K562 (cell line): ENCODE results near the gene FSCN2. TPM values are rescaled to one million over a fixed set of nuclear protein-coding genes. Genes with fewer than 3 reads are reported as not detected.

Experiments
- ATAC-seq: fragments of 200-7000 bp; cut with Tn5 transposase; 3 replicates; pipeline ENCODE4 v1.9.1; 2020; ENCODE audit warnings: moderate library complexity
- BruUV-seq: library from RNA; stranded (reverse); fragments of 400-500 nt; replicated peaks from 2 replicates; lab custom pipeline; 2021; lab: Mats Ljungman, UMichigan
- CTCF ChIA-PET: fragments of 300-600 bp; formaldehyde crosslinking; extraction: SDS; loops from one replicate; lab custom pipeline; 2021; ENCODE audit warnings: low intra/inter-chr PET ratio; lab: Yijun Ruan, JAX
- POLR2A ChIA-PET: fragments of 300-600, 350-650 bp; sonication (Branson Sonifier 250); formaldehyde crosslinking; extraction: SDS; loops from one replicate; lab custom pipeline; 2021; ENCODE audit warnings: antibody characterized with exemption, inconsistent platforms; lab: Yijun Ruan, JAX
- DNase-seq, 4 experiments: peaks; one replicate each; pipeline versions ENCODE4 v3.0.0 to v3.0.0-alpha.2; 2011 to 2018; ENCODE audit warnings: low spot score in 3 of 4, mixed read lengths in 3 of 4; ENCODE audit errors: extremely low read depth in 1 of 4
- FAIRE-seq: peaks from 2 replicates; lab custom pipeline; 2011; peaks lifted over from hg19 to GRCh38; lab: Jason Lieb, UNC
- H2AFZ ChIP-seq: 2 replicates; pipeline ENCODE4 v1.6.0; 2011; ENCODE audit warnings: low read depth, low read length, control low read depth, inconsistent platforms
- H3K27ac ChIP-seq: fragments of 200-600 bp; 3 replicates; pipeline ENCODE4 v1.8.0; 2011; ENCODE audit warnings: low read depth, mild to moderate bottlenecking, control low read depth, inconsistent platforms, low read length, moderate library complexity, mixed read lengths; ENCODE audit errors: extremely low read depth
- H3K27me3 ChIP-seq, 2 experiments: fragments of 300-600 bp in 1 of 2; 2 replicates in 1 of 2; 3 replicates in 1 of 2; pipeline versions ENCODE4 v1.6.0 to v1.8.0; 2011; ENCODE audit warnings: inconsistent platforms in 2 of 2, low read length in 2 of 2, mild to moderate bottlenecking in 1 of 2, mixed read lengths in 1 of 2, moderate library complexity in 1 of 2; ENCODE audit not compliant: control insufficient read depth in 2 of 2, insufficient read depth in 2 of 2
- H3K36me3 ChIP-seq: fragments of 300-600 bp; 3 replicates; pipeline ENCODE4 v1.8.0; 2011; ENCODE audit warnings: mild to moderate bottlenecking, low read length, inconsistent platforms; ENCODE audit not compliant: control insufficient read depth, insufficient read depth
- H3K4me1 ChIP-seq, 2 experiments: fragments of 200-600 bp in 1 of 2; replicated peaks in 1 of 2; 2 replicates in 1 of 2; 3 replicates in 1 of 2; pipeline versions ENCODE4 v1.5.1 to v1.8.0; 2011; ENCODE audit warnings: inconsistent platforms in 2 of 2, low read length in 2 of 2, mild to moderate bottlenecking in 1 of 2, mixed read lengths in 1 of 2, moderate library complexity in 1 of 2; ENCODE audit not compliant: control insufficient read depth in 2 of 2, insufficient read depth in 2 of 2
- H3K4me2 ChIP-seq: 2 replicates; pipeline ENCODE4 v1.6.1; 2011; ENCODE audit warnings: low read length, control low read depth, inconsistent platforms, mixed read lengths; ENCODE audit not compliant: insufficient read depth
- H3K4me3 ChIP-seq: fragments of 200-600 bp; sonication (generic), shearing (Covaris generic); 2 replicates; pipeline ENCODE4 v1.5.1; 2016; ENCODE audit warnings: control low read depth, inconsistent platforms
- H3K79me2 ChIP-seq: fragments of 200-600 bp; 3 replicates; pipeline ENCODE4 v1.8.0; 2011; ENCODE audit warnings: low read length, inconsistent platforms; ENCODE audit not compliant: control insufficient read depth, insufficient read depth
- H3K9ac ChIP-seq, 2 experiments: 2 replicates each; pipeline versions ENCODE4 v1.6.0 to v1.6.1; 2011; ENCODE audit warnings: low read depth in 2 of 2, low read length in 2 of 2, control low read depth in 1 of 2, inconsistent platforms in 1 of 2, mild to moderate bottlenecking in 1 of 2, mixed read lengths in 1 of 2; ENCODE audit not compliant: insufficient read depth in 1 of 2
- H3K9me1 ChIP-seq: one replicate; pipeline ENCODE4 v1.6.0; 2011; ENCODE audit warnings: inconsistent platforms, mild to moderate bottlenecking, low read length, moderate library complexity; ENCODE audit not compliant: control insufficient read depth, insufficient read depth
- H3K9me3 ChIP-seq: replicated peaks from 2 replicates; pipeline ENCODE4 v1.5.1; 2011; ENCODE audit warnings: low read depth, low read length, inconsistent platforms; ENCODE audit not compliant: control insufficient read depth, insufficient read depth
- H4K20me1 ChIP-seq: replicated peaks from 2 replicates; pipeline ENCODE4 v1.6.1; 2011; ENCODE audit warnings: low read length, inconsistent platforms, mixed read lengths; ENCODE audit not compliant: control insufficient read depth, insufficient read depth
- CBX1 ChIP-seq: sonication (generic); IDR thresholded peaks from 2 replicates; pipeline ENCODE4 v1.6.1; 2016; ENCODE audit warnings: antibody characterized with exemption, low read depth, mild to moderate bottlenecking
- CHD1 ChIP-seq: fragments of 200-600 bp; sonication (generic); IDR thresholded peaks from one replicate; pipeline ENCODE4 v1.6.1; 2012; ENCODE audit warnings: mild to moderate bottlenecking, moderate library complexity, low read length, inconsistent platforms
- FUS ChIP-seq: fragments of 200-400 bp; formaldehyde crosslinking; optimal IDR thresholded peaks from 2 replicates; pipeline ENCODE3; 2017; ENCODE audit warnings: low read depth, low read length
- GABPB1 ChIP-seq: sonication (generic); formaldehyde crosslinking; IDR thresholded peaks from 2 replicates; pipeline ENCODE4 v1.8.0; 2022; ENCODE audit warnings: mild to moderate bottlenecking, missing genetic modification reagents
- GTF2A2 ChIP-seq: IDR thresholded peaks from 2 replicates; pipeline ENCODE4 v1.6.1; 2016; ENCODE audit warnings: mild to moderate bottlenecking, missing genetic modification characterization, missing compliant biosample characterization
- HES1 ChIP-seq: fragments of 450-650 bp; IDR thresholded peaks from 2 replicates; pipeline ENCODE4 v1.6.1; 2016; ENCODE audit warnings: low read depth, mild to moderate bottlenecking, moderate library complexity
- JUNB ChIP-seq: fragments of 450-650 bp; formaldehyde crosslinking; conservative IDR thresholded peaks from 2 replicates; pipeline ENCODE4 v1.4.0; 2020; ENCODE audit warnings: mild to moderate bottlenecking
- KDM5B ChIP-seq: fragments of 200-600 bp; sonication (generic); IDR thresholded peaks from 2 replicates; pipeline ENCODE4 v1.6.1; 2012; ENCODE audit warnings: low read depth, mild to moderate bottlenecking, moderate library complexity, low read length, control low read depth, inconsistent platforms; ENCODE audit not compliant: insufficient replicate concordance
- KLF1 ChIP-seq: fragments of 450-650 bp; IDR thresholded peaks from 2 replicates; pipeline ENCODE4 v1.6.1; 2016; ENCODE audit warnings: missing genetic modification characterization, missing compliant biosample characterization
- MEF2A ChIP-seq: IDR thresholded peaks from 2 replicates; pipeline ENCODE4 v1.6.1; 2011; ENCODE audit warnings: low read depth, mild to moderate bottlenecking, low read length, moderate library complexity; ENCODE audit not compliant: control insufficient read depth
- MEIS2 ChIP-seq: fragments of 450-650 bp; IDR thresholded peaks from 2 replicates; pipeline ENCODE4 v1.6.1; 2014; ENCODE audit warnings: mild to moderate bottlenecking; ENCODE audit not compliant: partially characterized antibody
- NFIX ChIP-seq: fragments of 250-450 bp; sonication (Bioruptor Pico); IDR thresholded peaks from 2 replicates; pipeline ENCODE4 v1.4.0; 2020; ENCODE audit warnings: low read depth, mild to moderate bottlenecking, moderate library complexity
- RB1 ChIP-seq: fragments of 450-650 bp; IDR thresholded peaks from 2 replicates; pipeline ENCODE4 v1.6.1; 2017; ENCODE audit warnings: low read depth, mild to moderate bottlenecking
- STAG1 ChIP-seq: sonication (generic); formaldehyde crosslinking; IDR thresholded peaks from 2 replicates; pipeline ENCODE4 v1.5.0; 2020; ENCODE audit warnings: missing genetic modification reagents, borderline replicate concordance
- TAF15 ChIP-seq: fragments of 200-400 bp; formaldehyde crosslinking; IDR thresholded peaks from 2 replicates; pipeline ENCODE4 v1.6.1; 2017; ENCODE audit warnings: mild to moderate bottlenecking, low read depth, low read length, moderate library complexity
- TCFL5 ChIP-seq: fragments of 250-450 bp; sonication (Bioruptor Pico); conservative IDR thresholded peaks from 2 replicates; pipeline ENCODE4 v1.6.1; 2021; ENCODE audit warnings: mild to moderate bottlenecking, moderate library complexity, matching md5 sums
- ZC3H8 ChIP-seq: fragments of 450-650 bp; IDR thresholded peaks from 2 replicates; pipeline ENCODE4 v1.6.1; 2017
- ZHX1 ChIP-seq: fragments of 150-350 bp; conservative IDR thresholded peaks from 2 replicates; pipeline ENCODE4 v1.6.1; 2014; ENCODE audit warnings: low read length
- ZNF282 ChIP-seq: sonication (generic); formaldehyde crosslinking; IDR thresholded peaks from 2 replicates; pipeline ENCODE4 v1.8.1; 2023; ENCODE audit warnings: missing genetic modification reagents
- ZNF695 ChIP-seq: fragments of 450-650 bp; formaldehyde crosslinking; IDR thresholded peaks from 2 replicates; pipeline ENCODE4 v1.4.0; 2020; ENCODE audit warnings: mild to moderate bottlenecking, moderate library complexity
- WGBS: fragments of 100-300 bp; shearing (Covaris generic); methylation state at CpG from one replicate; pipeline ENCODE4 v1.1.6; 2016; ENCODE audit warnings: low coverage, mixed read lengths; ENCODE audit not compliant: insufficient coverage; ENCODE audit errors: missing lambda C conversion rate; 5-methylcytosine and 5-hydroxymethylcytosine counted together
- in situ Hi-C: fragments of 300-500 bp; cut with MboI; formaldehyde crosslinking; loops from 4 replicates; pipeline ENCODE4 v1.15.0; 2018; ENCODE audit warnings: inconsistent platforms, mixed read lengths
- intact Hi-C: fragments of 100-400 bp; cut with micrococcal nuclease; formaldehyde crosslinking; loops from 2 replicates; pipeline ENCODE4 v1.14.2; 2022
- polyA plus RNA-seq, 8 experiments: library from polyadenylated mRNA; depleted of rRNA in 4 of 8; stranded (reverse) in 5 of 8; unstranded in 3 of 8; fragments of >200 nt; fragmentation: Nextera tagmentation in 2 of 8; fragmentation: Illumina TruSeq in 1 of 8; extraction: Ambion mirVana in 2 of 8; extraction: Trizol in 1 of 8; gene quantifications; 2 replicates each; pipeline versions ENCODE4 v1.2.1 to v1.2.3, GENCODE V29; 2011 to 2014; ENCODE audit warnings: inconsistent platforms in 1 of 8, missing spikeins in 1 of 8
- total RNA-seq, 7 experiments: library from RNA; depleted of rRNA in 6 of 7; stranded (reverse); fragments of >200 nt in 6 of 7; fragmentation: Illumina TruSeq in 2 of 7; extraction: Trizol in 2 of 7; gene quantifications; 2 replicates each; pipeline versions ENCODE4 v1.2.1 to v1.2.3, GENCODE V29; 2011 to 2021; ENCODE audit warnings: low replicate concordance in 1 of 7

FSCN2 gene
- total and polyA plus RNA-seq, 9 of the 15 experiments (the other 6 are each of a cell fraction or from before 2014, with no cell fraction given) = 0.08 TPM; not detected in 8

GRCh38 chr17:81484195-81484979 is 43.8 kb upstream of the FSCN2 start:
- in situ Hi-C loops = loop anchor here (5.0 kb wide), 2 partner anchors 92 to 237 kb away; no protein-coding TSS in a partner anchor
- TF ChIP-seq GTF2A2 (tag) (no peak), NFIX (CRISPR knock-in tag) (no peak), ZHX1 (no peak), KLF1 (tag) (no peak), GABPB1 (CRISPR knock-in tag) (peak; percentile 79), TCFL5 (CRISPR knock-in tag) (no peak), CHD1 (no peak), RB1 (peak; percentile 100), MEIS2 (peak; percentile 26), ZNF695 (CRISPR knock-in tag) (no peak), KDM5B (no peak), ZC3H8 (no peak), ZNF282 (peak; percentile 65; the same call in 1 of the 2 replicates), HES1 (no peak), FUS (peak; percentile 61), TAF15 (no peak), JUNB (CRISPR knock-in tag) (no peak), MEF2A (no peak), STAG1 (CRISPR knock-in tag) (peak; percentile 87), CBX1 (peak; percentile 4; the same call in 1 of the 2 replicates)

More at GRCh38 chr17:81484195-81484979, 43.8 kb upstream of the FSCN2 start:
- no peaks in the 10 kb centered on the region; a peak in 1 of 5 replicates for H3K27me3 ChIP-seq
- intact Hi-C loops = loop anchor here (2.0 to 10.0 kb wide), 4 partner anchors 38 to 230 kb away; partner anchors contain the start of gene SLC38A10
- peak overlapping the region; percentile 78 for H3K4me2 ChIP-seq
- peak overlapping the region; percentile 98 for H2AFZ ChIP-seq
- peak overlapping the region; percentile 69 to 93 for H3K9ac ChIP-seq
- 9% methylated on average over 55 of the region's 60 CpGs for WGBS
- no peaks in the 10 kb centered on the region for H3K36me3 ChIP-seq
- peaks cover 36 to 85% of the 10 kb centered on the region in 2 experiments for H3K4me1 ChIP-seq
- H4K20me1 ChIP-seq = no peaks in the 10 kb centered on the region
- ATAC-seq = peak; percentile 74
- H3K9me1 ChIP-seq = no peaks in the 10 kb centered on the region
- TSS peak; percentile 37 for BruUV-seq
- peaks cover 11% of the 10 kb centered on the region; the same call in 2 of the 3 replicates for H3K79me2 ChIP-seq
- peak overlapping the region; percentile 42 for H3K4me3 ChIP-seq
- ChIA-PET CTCF (interaction anchor here (0.5 to 2.7 kb wide), 10 partner anchors 28 to 355 kb away, joined by 3 to 33 read pairs (median 4); partner anchors contain the start of gene ACTG1), POLR2A (interaction anchor here (0.6 to 2.6 kb wide), 15 partner anchors 11 to 199 kb away, joined by 3 to 18 read pairs (median 5); partner anchors contain the start of genes ACTG1 and SLC38A10)
- H3K27ac ChIP-seq = peak overlapping the region; percentile 85
- DNase-seq = peak; percentile 63 to 92 (median 72)
- peak; percentile 70 for FAIRE-seq
- H3K9me3 ChIP-seq = no peaks in the 10 kb centered on the region
